Kasumi-1 (cell line): ENCODE measurements around the gene TPT1.
"Not testable (repeated sequence)": the region's sequence is repeated elsewhere in the genome, so short reads cannot be mapped to it uniquely, and the experiment has no call there.

Source experiments
- DNase-seq, 2 experiments: peaks; one replicate each; lab custom pipeline; 2025; lab: John Stamatoyannopoulos, UW

TPT1 gene

GRCh38 chr13:45341034-45341798 lies at the start of gene TPT1:
Gene TPT1, minus strand, starts transcription at chr13:45341183. Its CDS starts 114 bp downstream, at chr13:45341069.
- peak; percentile 95 to 97 for DNase-seq

- DNase-seq, result not testable (repeated sequence)
Observed at GRCh38 chr13:45390348-45390747, 49.4 kb upstream of the TPT1 start.

- DNase-seq, result no peak
Observed at GRCh38 chr13:45388664-45389063, 47.7 kb upstream of the TPT1 start.

- DNase-seq, result peak; percentile 7 to 20
Observed at GRCh38 chr13:45386892-45387575, 46.1 kb upstream of the TPT1 start.

GRCh38 chr13:45385907-45386553 lies 45.0 kb upstream of the TPT1 start:
- DNase-seq, result no peak

DNA sequence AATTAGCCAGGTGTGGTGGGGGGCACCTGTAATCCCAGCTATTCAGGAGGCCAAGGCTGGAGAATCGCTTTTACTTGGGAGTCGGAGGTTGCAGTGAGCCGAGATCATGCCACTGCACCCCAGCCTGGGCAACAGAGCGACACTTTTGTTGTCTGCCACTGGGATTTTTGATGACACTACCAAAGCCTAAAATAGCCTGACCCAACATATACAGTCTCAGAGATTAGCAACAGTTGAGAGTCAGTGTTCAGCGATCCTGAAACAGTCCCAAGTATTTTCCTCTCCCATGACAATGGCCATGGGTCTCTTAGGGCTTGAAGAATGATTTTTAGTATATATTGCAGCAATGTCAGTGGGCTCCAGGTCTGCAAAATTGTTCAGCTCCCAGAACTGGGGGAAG lies 44.3 kb upstream of the TPT1 start:
- DNase-seq, result no peak

GRCh38 chr13:45384474-45385174 lies 43.6 kb upstream of the TPT1 start:
- DNase-seq, result no peak

- DNase-seq, result not testable (repeated sequence)
Observed at GRCh38 chr13:45382739-45383138, 41.8 kb upstream of the TPT1 start.

GRCh38 chr13:45381196-45381595 lies 40.2 kb upstream of the TPT1 start:
- no peak for DNase-seq

DNA sequence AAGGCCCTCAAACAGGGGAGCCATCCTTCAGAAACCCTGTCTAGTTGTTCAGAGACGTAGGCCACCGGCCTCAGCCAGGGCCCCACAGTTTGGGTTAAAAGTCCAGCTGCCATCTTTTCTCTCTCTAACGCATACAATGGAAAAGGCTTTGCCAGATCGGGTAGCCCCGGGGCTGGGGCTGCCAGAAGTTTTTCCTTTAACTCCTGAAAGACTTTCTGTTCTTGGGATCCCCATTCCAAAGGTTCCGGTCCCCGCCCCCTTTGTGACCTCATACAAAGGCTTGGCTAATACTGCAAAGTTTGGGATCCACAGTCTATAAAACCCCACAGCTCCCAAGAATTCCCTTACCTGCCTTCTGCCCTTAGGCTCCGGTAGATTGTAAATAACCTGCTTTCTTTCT lies 39.7 kb upstream of the TPT1 start:
- not testable (repeated sequence) for DNase-seq

GRCh38 chr13:45379516-45379915 lies 38.5 kb upstream of the TPT1 start:
- not testable (repeated sequence) for DNase-seq

DNA sequence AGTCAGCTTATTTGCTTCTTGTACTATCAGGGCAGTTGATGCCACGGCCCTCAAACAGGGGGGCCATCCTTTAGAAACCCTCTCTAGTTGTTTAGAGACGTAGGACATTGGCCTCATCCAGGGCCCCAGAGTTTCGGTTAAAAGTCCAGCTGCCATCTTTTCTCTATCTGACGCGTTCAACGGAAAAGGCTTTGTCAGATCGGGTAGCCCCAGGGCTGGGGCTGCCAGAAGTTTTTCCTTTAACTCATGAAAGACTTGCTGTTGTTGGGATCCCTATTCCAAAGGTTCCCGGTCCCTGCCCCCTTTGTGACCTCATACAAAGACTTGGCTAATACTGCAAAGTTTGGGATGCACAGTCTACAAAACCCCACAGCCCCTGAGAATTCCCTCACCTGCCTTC lies 37.8 kb upstream of the TPT1 start:
- DNase-seq, result not testable (repeated sequence)

- DNase-seq, result not testable (repeated sequence)
Observed at GRCh38 chr13:45377314-45377713, 36.3 kb upstream of the TPT1 start.

- not testable (repeated sequence) for DNase-seq
Observed at GRCh38 chr13:45376651-45377050, 35.7 kb upstream of the TPT1 start.

DNA sequence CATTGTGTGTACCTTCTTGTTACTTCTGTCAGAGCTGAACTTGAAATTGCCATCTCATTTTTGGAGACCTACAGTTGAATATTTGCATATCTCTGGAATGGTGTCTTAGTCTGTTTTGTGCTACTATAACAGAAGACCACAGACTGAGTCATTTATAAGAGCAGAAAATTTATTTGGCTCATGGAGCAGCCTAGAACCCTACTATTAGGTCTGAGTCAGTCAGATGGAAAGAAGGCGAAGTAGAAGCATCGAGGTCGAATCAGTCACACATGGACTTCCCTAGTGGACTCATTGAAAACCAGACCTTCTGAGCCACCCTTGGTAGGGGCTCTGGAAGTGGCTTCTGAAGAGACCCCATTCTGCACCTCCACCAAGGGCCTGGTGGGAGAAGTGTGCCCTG lies 33.9 kb upstream of the TPT1 start:
- DNase-seq, result no peak

DNA sequence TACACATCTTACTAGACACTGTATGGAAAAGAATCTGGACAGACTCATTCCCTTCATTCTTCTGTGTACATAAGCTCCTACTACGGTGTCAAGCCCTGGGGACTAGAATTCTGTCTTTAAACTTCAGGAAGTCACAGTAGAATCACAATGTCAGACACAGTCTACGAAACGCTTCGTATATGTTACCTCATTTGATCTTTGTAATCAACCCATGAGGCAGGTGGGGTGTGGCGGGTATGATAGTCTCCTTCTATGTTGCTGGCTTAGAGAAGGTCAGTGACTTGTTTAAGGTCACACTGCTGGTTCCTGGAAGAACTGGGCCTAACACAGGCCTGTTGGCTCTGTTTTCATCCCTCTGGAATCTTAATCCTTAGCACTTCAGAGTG lies 32.2 kb upstream of the TPT1 start:
- no peak for DNase-seq

GRCh38 chr13:45372189-45373161 lies 31.5 kb upstream of the TPT1 start:
- DNase-seq, result no peak

- DNase-seq, result peak; percentile 28 to 35
Observed at GRCh38 chr13:45370922-45371406, 30.0 kb upstream of the TPT1 start.

DNA sequence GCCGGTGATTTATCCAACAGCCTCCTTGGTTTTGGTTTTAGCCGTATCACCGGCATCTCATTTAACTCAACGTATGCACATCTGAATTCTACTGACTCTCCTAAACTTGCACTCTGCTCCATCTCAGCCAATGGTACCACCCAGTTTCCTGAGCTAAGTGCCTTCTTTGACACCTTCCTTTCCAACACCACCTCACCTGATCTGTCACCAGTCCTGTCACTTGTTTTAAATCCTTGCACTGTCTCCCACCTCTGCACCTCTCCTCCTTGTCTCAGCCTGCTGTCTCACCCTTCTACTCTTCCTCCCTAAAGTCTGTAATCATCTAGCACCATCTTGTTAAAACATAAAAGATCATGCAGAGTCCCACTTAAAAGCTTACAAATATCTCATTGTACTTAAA lies 28.1 kb upstream of the TPT1 start:
- DNase-seq, result no peak

DNA sequence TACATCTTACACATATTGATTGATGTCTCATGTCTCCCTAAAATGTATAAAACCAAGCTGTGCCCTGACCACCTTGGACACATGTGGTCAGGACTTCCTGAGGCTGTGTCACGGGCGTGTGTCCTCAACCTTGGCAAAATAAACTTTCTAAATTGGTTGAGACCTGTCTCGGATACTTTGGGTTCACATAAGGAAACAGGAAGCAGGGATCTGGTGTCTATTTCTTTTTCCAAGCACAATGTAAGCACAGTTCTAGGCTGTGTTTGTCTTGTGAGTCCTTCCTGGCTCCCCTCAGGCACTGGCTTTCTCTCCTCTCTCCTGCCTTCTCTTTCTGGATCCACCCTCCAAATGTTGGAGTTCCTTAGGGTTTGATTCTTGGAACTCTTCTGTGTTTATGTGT lies 27.6 kb upstream of the TPT1 start:
- DNase-seq, result no peak

DNA sequence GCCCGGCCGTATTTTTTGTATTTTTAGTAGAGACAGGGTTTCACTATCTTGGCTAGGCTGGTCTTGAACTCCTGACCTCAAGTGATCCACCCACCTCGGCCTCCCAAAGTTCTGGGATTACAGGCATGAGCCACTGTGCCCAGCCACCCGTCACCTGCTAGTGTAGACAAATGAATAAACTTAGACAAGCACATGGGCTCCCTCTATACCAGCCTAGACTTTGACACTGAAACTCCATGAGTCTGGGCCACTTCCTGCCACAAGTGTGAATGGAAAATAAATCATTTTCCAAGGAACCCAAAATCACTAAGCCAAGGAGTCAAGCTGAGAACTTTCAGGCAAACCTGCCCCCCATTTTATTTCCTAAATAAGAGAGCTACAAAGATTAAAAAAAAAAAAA lies 27.0 kb upstream of the TPT1 start:
- no peak for DNase-seq
